ENCODE measurements around the gene MTFR1L.

- TF ChIP-seq, protein P1, sequence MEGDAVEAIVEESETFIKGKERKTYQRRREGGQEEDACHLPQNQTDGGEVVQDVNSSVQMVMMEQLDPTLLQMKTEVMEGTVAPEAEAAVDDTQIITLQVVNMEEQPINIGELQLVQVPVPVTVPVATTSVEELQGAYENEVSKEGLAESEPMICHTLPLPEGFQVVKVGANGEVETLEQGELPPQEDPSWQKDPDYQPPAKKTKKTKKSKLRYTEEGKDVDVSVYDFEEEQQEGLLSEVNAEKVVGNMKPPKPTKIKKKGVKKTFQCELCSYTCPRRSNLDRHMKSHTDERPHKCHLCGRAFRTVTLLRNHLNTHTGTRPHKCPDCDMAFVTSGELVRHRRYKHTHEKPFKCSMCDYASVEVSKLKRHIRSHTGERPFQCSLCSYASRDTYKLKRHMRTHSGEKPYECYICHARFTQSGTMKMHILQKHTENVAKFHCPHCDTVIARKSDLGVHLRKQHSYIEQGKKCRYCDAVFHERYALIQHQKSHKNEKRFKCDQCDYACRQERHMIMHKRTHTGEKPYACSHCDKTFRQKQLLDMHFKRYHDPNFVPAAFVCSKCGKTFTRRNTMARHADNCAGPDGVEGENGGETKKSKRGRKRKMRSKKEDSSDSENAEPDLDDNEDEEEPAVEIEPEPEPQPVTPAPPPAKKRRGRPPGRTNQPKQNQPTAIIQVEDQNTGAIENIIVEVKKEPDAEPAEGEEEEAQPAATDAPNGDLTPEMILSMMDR (IDR thresholded peaks at IDR 0.05) = no peak
- no peak for TF ChIP-seq NR3C1 (CRISPR knock-in tag; conservative IDR thresholded peaks at IDR 0.05; ENCODE audit: low read depth)
- TF ChIP-seq JUN (CRISPR knock-in tag; IDR thresholded peaks at IDR 0.05) = no peak
- TF ChIP-seq FOXP1 (CRISPR knock-in tag; IDR thresholded peaks at IDR 0.05; ENCODE audit: borderline replicate concordance) = no peak
- TF ChIP-seq ELF4 (CRISPR knock-in tag; IDR thresholded peaks at IDR 0.05; ENCODE audit: low read depth) = no peak
These were observed 1.9 kb downstream of the MTFR1L start for GRCh38 chr1:25821630-25822091.
